ENCODE measurements around the gene CARM1. TPM values are rescaled to one million over a fixed set of nuclear protein-coding genes. Genes with fewer than 3 reads are reported as not detected.

CARM1 gene
- total RNA-seq, 2 donors from 2014 or later: 15.3 to 19.8 TPM

DNA sequence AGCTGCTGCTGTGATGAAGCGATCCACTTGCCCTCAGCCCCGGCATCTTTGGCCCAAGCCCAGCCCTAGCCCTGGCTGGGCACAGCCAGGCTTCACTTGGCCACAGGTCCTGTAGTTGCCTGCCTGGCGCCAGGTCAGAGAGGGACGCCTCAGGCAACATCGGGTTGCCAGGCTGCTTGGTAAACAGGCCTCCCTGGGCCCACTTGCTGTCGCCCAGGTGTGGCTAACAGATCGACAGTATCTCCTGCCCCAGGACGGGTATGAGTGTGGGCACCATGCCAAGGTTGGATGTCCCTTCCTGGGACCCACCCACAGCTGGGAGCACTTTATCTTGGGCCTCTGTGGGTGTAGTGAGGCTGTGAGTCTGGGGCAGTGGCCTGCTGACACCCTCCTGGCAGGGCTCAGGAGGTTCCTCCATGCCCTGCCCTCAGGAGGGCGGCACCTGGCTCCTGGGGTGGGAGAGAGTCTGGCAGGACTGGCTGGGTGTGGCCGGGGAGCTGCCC is 27.8 kb downstream of the CARM1 start:
- Histone ChIP-seq H3K4me3 (no peak overlapping the region), H3K9me3 (peaks cover 0 to 8% of the 10 kb centered on the region in 2 donors), H3K4me1 (peaks cover 0 to 25% of the 10 kb centered on the region in 2 donors), H3K27me3 (no peaks in the 10 kb centered on the region), H3K36me3 (no peaks in the 10 kb centered on the region), H3K27ac (peak overlapping the region; percentile 1 to 38)
- TF ChIP-seq, protein P1, sequence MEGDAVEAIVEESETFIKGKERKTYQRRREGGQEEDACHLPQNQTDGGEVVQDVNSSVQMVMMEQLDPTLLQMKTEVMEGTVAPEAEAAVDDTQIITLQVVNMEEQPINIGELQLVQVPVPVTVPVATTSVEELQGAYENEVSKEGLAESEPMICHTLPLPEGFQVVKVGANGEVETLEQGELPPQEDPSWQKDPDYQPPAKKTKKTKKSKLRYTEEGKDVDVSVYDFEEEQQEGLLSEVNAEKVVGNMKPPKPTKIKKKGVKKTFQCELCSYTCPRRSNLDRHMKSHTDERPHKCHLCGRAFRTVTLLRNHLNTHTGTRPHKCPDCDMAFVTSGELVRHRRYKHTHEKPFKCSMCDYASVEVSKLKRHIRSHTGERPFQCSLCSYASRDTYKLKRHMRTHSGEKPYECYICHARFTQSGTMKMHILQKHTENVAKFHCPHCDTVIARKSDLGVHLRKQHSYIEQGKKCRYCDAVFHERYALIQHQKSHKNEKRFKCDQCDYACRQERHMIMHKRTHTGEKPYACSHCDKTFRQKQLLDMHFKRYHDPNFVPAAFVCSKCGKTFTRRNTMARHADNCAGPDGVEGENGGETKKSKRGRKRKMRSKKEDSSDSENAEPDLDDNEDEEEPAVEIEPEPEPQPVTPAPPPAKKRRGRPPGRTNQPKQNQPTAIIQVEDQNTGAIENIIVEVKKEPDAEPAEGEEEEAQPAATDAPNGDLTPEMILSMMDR (IDR thresholded peaks at IDR 0.05): no peak
- DNase-seq (ENCODE audit: low spot score): no peak

DNA sequence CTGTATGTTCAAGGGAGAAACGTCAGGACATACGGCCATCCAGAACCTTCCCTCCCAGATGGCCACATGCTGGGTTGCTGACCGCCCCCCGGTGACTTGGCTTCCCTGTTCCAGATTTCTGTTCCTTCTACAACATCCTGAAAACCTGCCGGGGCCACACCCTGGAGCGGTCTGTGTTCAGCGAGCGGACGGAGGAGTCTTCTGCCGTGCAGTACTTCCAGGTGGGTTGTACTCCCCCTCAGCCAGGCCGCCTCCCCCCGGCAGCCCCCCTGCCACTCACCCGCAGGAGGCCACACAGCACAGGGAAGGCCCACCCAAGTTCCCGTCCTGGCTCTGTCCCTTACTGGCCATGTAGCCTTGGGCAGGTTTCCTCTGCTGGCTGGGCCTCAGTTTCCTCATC is 36.6 kb downstream of the CARM1 start:
- Histone ChIP-seq H3K36me3 (peaks cover 41% of the 10 kb centered on the region), H3K27me3 (no peaks in the 10 kb centered on the region), H3K27ac (no peak overlapping the region), H3K9me3 (peaks cover 0 to 4% of the 10 kb centered on the region in 2 donors), H3K4me1 (no peaks in the 10 kb centered on the region), H3K4me3 (no peak overlapping the region)
- DNase-seq (ENCODE audit: low spot score): no peak
- TF ChIP-seq, protein P1 (IDR thresholded peaks at IDR 0.05): no peak

DNA sequence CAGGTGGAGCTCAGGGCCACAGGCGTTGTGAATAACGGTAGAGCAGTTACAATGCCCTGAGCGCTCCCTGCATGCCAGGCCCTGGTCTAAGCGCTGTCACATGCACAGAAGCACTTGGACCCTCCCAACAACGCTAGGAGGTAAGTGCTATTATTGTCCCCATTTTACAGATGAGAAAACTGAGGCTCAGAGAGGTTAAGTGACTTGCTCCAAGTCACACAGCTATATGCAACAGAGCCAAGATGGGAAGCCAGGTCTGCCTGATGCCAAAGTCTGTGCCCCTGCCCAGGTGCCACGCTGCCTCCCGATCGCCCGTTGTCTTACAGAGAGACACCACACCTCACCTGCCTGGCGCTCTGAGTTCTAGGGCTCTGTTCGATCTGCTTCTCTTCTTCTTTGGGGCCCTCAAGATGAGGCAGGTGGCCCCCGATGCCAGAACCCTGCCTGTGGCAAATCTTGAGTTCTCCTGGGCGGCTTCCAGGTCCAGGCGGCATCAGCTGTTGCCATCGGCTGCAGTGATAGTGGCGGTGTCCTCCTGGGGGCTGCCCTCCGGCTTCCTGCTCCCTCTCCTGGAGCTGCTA is 37.1 kb downstream of the CARM1 start:
- Histone ChIP-seq H3K27me3 (no peaks in the 10 kb centered on the region), H3K9me3 (no peaks in the 10 kb centered on the region), H3K27ac (no peak overlapping the region), H3K4me3 (no peak overlapping the region), H3K4me1 (no peaks in the 10 kb centered on the region), H3K36me3 (peaks cover 43% of the 10 kb centered on the region)
- DNase-seq (ENCODE audit: low spot score): no peak
- TF ChIP-seq, protein P1 (IDR thresholded peaks at IDR 0.05): no peak

DNA sequence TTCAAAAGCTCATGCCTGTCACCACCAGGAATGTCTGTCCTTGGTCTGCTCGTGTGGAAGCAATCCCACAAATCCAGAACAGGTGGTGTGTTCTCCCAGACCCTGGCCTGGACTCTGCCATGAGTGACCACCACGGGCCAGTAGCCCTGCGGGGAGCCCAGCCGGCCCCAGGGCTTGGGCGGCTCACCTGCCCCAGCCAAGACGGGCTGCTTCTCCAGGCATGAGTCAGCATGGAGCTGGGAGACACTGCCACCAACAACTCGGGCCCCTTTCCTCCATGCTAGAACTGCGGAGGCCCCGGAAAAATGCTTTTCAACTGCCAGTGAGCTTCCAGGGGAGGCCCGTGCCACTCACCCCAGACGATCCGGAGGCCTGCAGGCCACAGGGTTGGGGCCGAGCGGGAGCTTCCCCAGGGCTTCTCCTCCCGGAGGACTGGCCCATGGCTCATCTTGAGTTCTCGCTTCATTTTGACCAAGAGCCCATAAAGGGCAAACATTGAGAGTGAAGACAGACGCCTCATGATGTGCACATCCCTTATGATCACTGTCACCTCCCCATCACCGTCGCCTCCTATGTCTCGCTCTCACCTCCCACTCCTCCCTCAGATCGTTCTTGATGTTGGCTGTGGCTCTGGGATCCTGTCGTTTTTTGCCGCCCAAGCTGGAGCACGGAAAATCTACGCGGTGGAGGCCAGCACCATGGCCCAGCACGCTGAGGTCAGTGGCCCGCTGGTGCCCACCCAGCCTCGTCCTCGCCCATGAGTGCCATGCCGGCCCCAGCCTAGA is 40.4 kb downstream of the CARM1 start:
- no peak for DNase-seq (ENCODE audit: low spot score)
- Histone ChIP-seq H3K27ac (no peak overlapping the region), H3K9me3 (no peaks in the 10 kb centered on the region), H3K4me3 (no peak overlapping the region), H3K4me1 (no peaks in the 10 kb centered on the region), H3K36me3 (peaks cover 64% of the 10 kb centered on the region), H3K27me3 (no peaks in the 10 kb centered on the region)
- TF ChIP-seq, protein P1 (IDR thresholded peaks at IDR 0.05): no peak

DNA sequence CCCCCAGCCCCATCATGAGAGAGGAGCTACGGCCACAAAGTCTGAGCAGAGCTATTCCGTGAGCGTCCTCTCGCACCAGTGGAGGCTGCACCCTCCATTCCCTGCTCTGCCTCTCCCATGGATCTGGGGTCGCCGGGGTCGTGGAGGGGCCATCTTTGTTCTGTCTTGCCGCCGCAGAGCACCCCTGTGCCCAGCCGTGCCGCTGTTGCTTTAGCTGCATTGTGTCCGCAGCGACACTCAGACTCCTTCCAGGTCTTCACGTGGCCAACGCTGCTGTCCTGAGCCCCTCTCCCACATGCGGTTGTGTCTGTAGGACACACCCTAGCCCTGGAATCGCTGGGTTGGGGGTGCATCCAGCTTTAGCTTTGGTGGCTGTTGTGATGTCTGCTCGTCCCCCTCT is 41.3 kb downstream of the CARM1 start:
- no peaks in the 10 kb centered on the region for H3K4me1 ChIP-seq
- H3K4me3 ChIP-seq: no peak overlapping the region
- TF ChIP-seq, protein P1 (IDR thresholded peaks at IDR 0.05): no peak
- H3K27me3 ChIP-seq: no peaks in the 10 kb centered on the region
- H3K36me3 ChIP-seq: peaks cover 66% of the 10 kb centered on the region
- no peak overlapping the region for H3K27ac ChIP-seq
- DNase-seq (ENCODE audit: low spot score): no peak
- H3K9me3 ChIP-seq: no peaks in the 10 kb centered on the region
